DND-41 (cell line): ENCODE results near the gene ZNF37A.
"Not testable (repeated sequence)": the region's sequence is repeated elsewhere in the genome, so short reads cannot be mapped to it uniquely, and the experiment has no call there.

Experiments
- ATAC-seq: fragments of 200-7000 bp; cut with Tn5 transposase; 3 replicates; pipeline ENCODE4 v1.9.1; 2021; ENCODE audit warnings: low read depth; ENCODE audit not compliant: insufficient read depth
- DNase-seq: peaks from one replicate; pipeline ENCODE4 v3.0.0-alpha.2; 2020
- H2AFZ ChIP-seq: 2 replicates; pipeline ENCODE4 v1.6.0; 2012; ENCODE audit warnings: low read depth, low read length
- H3K27ac ChIP-seq: 2 replicates; pipeline ENCODE4 v1.5.1; 2012; ENCODE audit warnings: low read length, inconsistent platforms
- H3K27me3 ChIP-seq: fragments of 200-600 bp; sonication (generic); 2 replicates; pipeline ENCODE4 v1.6.0; 2012; ENCODE audit warnings: low read length, mild to moderate bottlenecking, inconsistent platforms; ENCODE audit not compliant: insufficient read depth, poor library complexity
- H3K36me3 ChIP-seq: 2 replicates; pipeline ENCODE4 v1.5.1; 2012; ENCODE audit warnings: low read length, inconsistent platforms; ENCODE audit not compliant: insufficient read depth
- H3K4me1 ChIP-seq: 2 replicates; pipeline ENCODE4 v1.5.1; 2012; ENCODE audit warnings: mild to moderate bottlenecking, low read length; ENCODE audit not compliant: insufficient read depth
- H3K4me2 ChIP-seq: 2 replicates; pipeline ENCODE4 v1.6.0; 2012; ENCODE audit warnings: mild to moderate bottlenecking, moderate library complexity, low read length, inconsistent platforms; ENCODE audit not compliant: insufficient read depth
- H3K4me3 ChIP-seq, 2 experiments: fragments of 200-600 bp in 1 of 2; shearing (Covaris generic) in 1 of 2; 2 replicates each; pipeline ENCODE4 v1.5.1; 2012 to 2016; ENCODE audit warnings: inconsistent platforms in 2 of 2, low read length in 2 of 2, mild to moderate bottlenecking in 2 of 2, low read depth in 1 of 2, moderate library complexity in 1 of 2
- H3K79me2 ChIP-seq: 2 replicates; pipeline ENCODE4 v1.6.0; 2012; ENCODE audit warnings: low read length, inconsistent platforms; ENCODE audit not compliant: insufficient read depth
- H3K9ac ChIP-seq: 2 replicates; pipeline ENCODE4 v1.6.0; 2012; ENCODE audit warnings: low read depth, mild to moderate bottlenecking, inconsistent platforms, low read length, moderate library complexity
- H3K9me3 ChIP-seq: 2 replicates; pipeline ENCODE4 v1.5.1; 2012; ENCODE audit warnings: low read length, moderate library complexity, mild to moderate bottlenecking, inconsistent platforms; ENCODE audit not compliant: insufficient read depth, severe bottlenecking
- H4K20me1 ChIP-seq: 2 replicates; pipeline ENCODE4 v1.6.0; 2012; ENCODE audit warnings: low read length; ENCODE audit not compliant: insufficient read depth
- EZH2 ChIP-seq: IDR thresholded peaks from 3 replicates; pipeline ENCODE4 v1.6.1; 2012; ENCODE audit warnings: borderline replicate concordance, low read depth, mild to moderate bottlenecking, moderate library complexity, low read length, inconsistent platforms; ENCODE audit not compliant: severe bottlenecking
- TF ChIP-seq, protein P1 (sequence below): IDR thresholded peaks from 2 replicates; pipeline ENCODE4 v1.5.1; 2012; ENCODE audit warnings: borderline replicate concordance, low read length, moderate library complexity, mild to moderate bottlenecking; ENCODE audit not compliant: poor library complexity, severe bottlenecking; ENCODE audit errors: extremely low read depth

The ZNF37A gene

DNA sequence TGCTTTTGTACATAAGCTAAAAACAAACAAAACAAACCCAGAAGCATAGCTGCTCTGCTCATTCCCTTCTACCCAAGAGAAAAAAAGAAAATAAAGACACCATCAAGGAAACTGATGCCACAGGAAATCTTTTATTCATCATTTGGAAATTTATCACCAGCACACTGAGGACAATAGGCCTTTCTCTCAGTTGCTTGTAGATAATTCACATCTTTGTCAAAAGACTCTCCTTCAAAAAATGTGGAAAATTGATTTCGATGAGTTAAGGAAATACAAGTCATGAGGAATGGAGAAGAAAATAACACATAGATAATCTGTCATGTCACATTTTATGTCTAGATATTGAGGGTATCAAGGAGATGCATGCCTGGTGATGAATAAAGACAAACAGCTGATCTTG is 53.5 kb downstream of the ZNF37A start:
- no peaks in the 10 kb centered on the region for H3K27me3 ChIP-seq
- H3K4me2 ChIP-seq: peak overlapping the region; percentile 67
- peak overlapping the region; percentile 100 for H3K27ac ChIP-seq
- no peaks in the 10 kb centered on the region for H3K9me3 ChIP-seq
- H3K4me1 ChIP-seq: peaks cover 47% of the 10 kb centered on the region
- TF ChIP-seq, protein P1, sequence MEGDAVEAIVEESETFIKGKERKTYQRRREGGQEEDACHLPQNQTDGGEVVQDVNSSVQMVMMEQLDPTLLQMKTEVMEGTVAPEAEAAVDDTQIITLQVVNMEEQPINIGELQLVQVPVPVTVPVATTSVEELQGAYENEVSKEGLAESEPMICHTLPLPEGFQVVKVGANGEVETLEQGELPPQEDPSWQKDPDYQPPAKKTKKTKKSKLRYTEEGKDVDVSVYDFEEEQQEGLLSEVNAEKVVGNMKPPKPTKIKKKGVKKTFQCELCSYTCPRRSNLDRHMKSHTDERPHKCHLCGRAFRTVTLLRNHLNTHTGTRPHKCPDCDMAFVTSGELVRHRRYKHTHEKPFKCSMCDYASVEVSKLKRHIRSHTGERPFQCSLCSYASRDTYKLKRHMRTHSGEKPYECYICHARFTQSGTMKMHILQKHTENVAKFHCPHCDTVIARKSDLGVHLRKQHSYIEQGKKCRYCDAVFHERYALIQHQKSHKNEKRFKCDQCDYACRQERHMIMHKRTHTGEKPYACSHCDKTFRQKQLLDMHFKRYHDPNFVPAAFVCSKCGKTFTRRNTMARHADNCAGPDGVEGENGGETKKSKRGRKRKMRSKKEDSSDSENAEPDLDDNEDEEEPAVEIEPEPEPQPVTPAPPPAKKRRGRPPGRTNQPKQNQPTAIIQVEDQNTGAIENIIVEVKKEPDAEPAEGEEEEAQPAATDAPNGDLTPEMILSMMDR: no peak
- no peak for TF ChIP-seq EZH2
- no peaks in the 10 kb centered on the region for H3K79me2 ChIP-seq
- no peaks in the 10 kb centered on the region for H4K20me1 ChIP-seq
- H2AFZ ChIP-seq: peak overlapping the region; percentile 66; the same call in 1 of the 2 replicates
- H3K9ac ChIP-seq: peak overlapping the region; percentile 74
- DNase-seq: no peak
- H3K4me3 ChIP-seq: no peak overlapping the region
- no peak for ATAC-seq
- H3K36me3 ChIP-seq: no peaks in the 10 kb centered on the region

DNA sequence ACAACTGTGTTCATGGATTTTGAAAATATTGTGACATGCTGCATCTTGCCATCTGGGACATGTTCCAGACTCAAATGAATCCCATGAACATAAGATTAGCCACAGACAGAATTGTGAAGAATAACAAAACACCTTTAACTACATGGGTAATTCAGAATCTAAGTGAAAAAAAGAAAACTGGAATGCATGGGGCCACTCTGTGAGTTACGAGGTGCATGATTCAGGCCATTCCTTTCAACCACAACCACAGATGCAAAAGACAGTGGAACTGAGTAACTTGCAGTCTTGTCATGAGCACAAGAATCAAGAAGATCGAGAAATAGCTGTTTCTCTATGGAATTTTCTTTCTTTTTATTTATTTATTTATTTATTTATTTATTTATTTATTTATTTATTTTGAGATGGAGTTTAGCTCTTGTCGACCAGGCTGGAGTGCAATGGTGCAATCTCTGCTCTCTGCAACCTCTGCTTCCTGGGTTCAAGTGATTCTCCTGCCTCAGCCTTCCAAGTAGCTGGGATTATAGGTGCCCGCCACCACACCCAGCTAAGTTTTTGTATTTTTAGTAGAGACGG is 56.8 kb downstream of the ZNF37A start:
- ATAC-seq, H3K79me2 ChIP-seq, DNase-seq, H4K20me1 ChIP-seq, H3K4me3 ChIP-seq, H3K9me3 ChIP-seq, H3K9ac ChIP-seq, H3K36me3 ChIP-seq, H3K27ac ChIP-seq, H3K4me2 ChIP-seq, H3K27me3 ChIP-seq, H2AFZ ChIP-seq: not testable (repeated sequence)
- H3K4me1 ChIP-seq: peaks cover 30% of the 10 kb centered on the region

DNA sequence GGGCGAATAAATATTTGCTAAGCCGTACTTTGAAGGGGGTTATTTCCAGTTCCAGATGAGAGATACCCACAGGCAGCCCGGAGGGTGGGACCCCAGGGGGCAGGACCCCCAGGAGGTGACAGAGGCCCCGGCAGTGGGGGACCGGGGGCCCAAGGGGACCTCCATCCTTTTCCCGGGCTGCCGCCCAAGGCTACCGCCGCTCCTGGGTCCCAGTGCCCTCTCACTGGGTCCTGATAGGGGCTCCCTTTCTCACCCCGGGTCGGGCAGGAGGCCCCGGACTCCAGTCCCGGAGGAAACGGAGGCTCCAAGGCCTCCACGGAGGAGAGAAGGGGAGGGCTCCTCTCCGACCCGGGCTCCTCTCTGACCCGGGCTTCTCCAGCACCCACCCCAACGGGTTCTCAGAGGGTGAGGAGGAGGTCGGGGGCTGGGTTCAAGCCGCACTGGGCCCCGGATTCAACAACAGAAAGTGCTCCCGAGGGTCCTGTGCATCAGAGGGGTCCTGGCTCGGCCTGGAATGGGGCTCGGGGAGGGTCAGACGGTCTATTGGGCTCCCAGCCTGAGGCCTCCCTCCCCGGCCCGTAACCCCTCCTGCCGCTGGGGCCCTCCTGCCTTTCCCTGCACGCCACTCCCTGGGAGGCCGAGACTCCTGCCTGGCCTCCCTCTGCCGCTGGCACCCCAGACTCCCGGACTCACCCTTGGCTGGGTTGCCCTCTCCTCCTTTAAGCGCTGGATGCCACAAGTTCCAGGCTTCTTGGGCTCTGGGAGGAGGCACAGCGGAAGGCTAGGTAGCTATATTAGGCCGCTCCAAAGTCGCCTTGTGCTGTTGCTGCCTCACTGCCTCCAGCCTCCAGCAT is 62.5 kb downstream of the ZNF37A start:
- Histone ChIP-seq H3K9ac (no peak overlapping the region), H3K4me2 (no peak overlapping the region), H3K36me3 (no peaks in the 10 kb centered on the region; the same call in 1 of the 2 replicates), H3K9me3 (peaks cover 30% of the 10 kb centered on the region), H3K27me3 (no peaks in the 10 kb centered on the region), H3K27ac (no peak overlapping the region), H2AFZ (no peak overlapping the region), H3K79me2 (no peaks in the 10 kb centered on the region), H3K4me1 (no peaks in the 10 kb centered on the region), H4K20me1 (no peaks in the 10 kb centered on the region), H3K4me3 (no peak overlapping the region)
- ATAC-seq: no peak
- DNase-seq: no peak
- TF ChIP-seq, protein P1: no peak
- no peak for TF ChIP-seq EZH2

DNA sequence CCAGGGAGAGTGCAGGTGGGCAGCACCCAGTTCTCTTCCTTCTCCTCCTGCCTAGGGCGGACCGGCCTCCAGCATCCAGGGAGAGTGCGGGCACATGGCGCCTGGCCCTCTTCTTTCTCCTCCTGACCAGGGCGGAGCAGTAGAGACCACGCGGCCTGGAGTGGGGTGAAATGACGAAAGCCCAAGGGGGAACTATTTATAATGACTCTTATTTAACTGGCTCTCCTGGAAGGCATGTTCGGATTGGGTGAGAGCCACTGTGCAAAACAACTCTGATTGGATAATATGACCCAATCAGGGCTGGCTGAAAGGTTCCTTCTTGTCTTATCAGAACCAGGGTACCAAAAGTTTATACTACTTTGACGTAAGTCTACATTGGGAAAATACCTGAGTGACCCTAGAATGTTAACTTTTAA is 63.1 kb downstream of the ZNF37A start:
- H3K4me1 ChIP-seq: no peaks in the 10 kb centered on the region
- H3K4me2 ChIP-seq: no peak overlapping the region
- H3K27me3 ChIP-seq: no peaks in the 10 kb centered on the region
- H3K9ac ChIP-seq: no peak overlapping the region
- no peak for TF ChIP-seq EZH2
- TF ChIP-seq, protein P1: no peak
- ATAC-seq (no peak), DNase-seq (no peak)
- no peak overlapping the region for H3K4me3 ChIP-seq
- H3K27ac ChIP-seq: no peak overlapping the region
- H2AFZ ChIP-seq: no peak overlapping the region
- H3K9me3 ChIP-seq: peaks cover 33% of the 10 kb centered on the region
- no peaks in the 10 kb centered on the region; the same call in 1 of the 2 replicates for H3K36me3 ChIP-seq
- H3K79me2 ChIP-seq: no peaks in the 10 kb centered on the region
- H4K20me1 ChIP-seq: no peaks in the 10 kb centered on the region
